Skeletal muscle satellite cell (primary cell): ENCODE results near the gene ROCK2.

ENCODE experiments used
- H3K27me3 ChIP-seq: 2 replicates; pipeline ENCODE4 v1.7.0; 2013; ENCODE audit warnings: low read length; ENCODE audit not compliant: control insufficient read depth, insufficient read depth
- H3K36me3 ChIP-seq: 2 replicates; pipeline ENCODE4 v1.7.0; 2013; ENCODE audit warnings: mild to moderate bottlenecking, control low read depth, low read length; ENCODE audit not compliant: insufficient read depth
- H3K4me1 ChIP-seq: 2 replicates; pipeline ENCODE4 v1.7.0; 2013; ENCODE audit warnings: low read length; ENCODE audit not compliant: control insufficient read depth, insufficient read depth
- H3K4me2 ChIP-seq: 2 replicates; pipeline ENCODE4 v1.7.0; 2013; ENCODE audit warnings: mild to moderate bottlenecking, low read length
- H3K4me3 ChIP-seq: 2 replicates; pipeline ENCODE4 v1.7.0; 2013; ENCODE audit warnings: low read length
- H3K9ac ChIP-seq: 2 replicates; pipeline ENCODE4 v1.7.0; 2013; ENCODE audit warnings: mild to moderate bottlenecking, low read depth, low read length, moderate library complexity
- H3K9me3 ChIP-seq: replicated peaks from 2 replicates; pipeline ENCODE4 v1.7.0; 2013; ENCODE audit warnings: mild to moderate bottlenecking, control low read depth, low read length

ROCK2 gene

GRCh38 chr2:11365096-11365879, 20.9 kb upstream of the ROCK2 start:
- Histone ChIP-seq H3K4me2 (no peak overlapping the region), H3K4me3 (no peak overlapping the region), H3K9ac (no peak overlapping the region), H3K36me3 (no peaks in the 10 kb centered on the region), H3K9me3 (no peaks in the 10 kb centered on the region), H3K27me3 (no peaks in the 10 kb centered on the region), H3K4me1 (peaks cover 13% of the 10 kb centered on the region)

GRCh38 chr2:11364565-11364887, 20.1 kb upstream of the ROCK2 start:
- Histone ChIP-seq H3K27me3 (no peaks in the 10 kb centered on the region), H3K4me3 (no peak overlapping the region), H3K9ac (no peak overlapping the region), H3K4me2 (no peak overlapping the region), H3K36me3 (no peaks in the 10 kb centered on the region), H3K9me3 (no peaks in the 10 kb centered on the region), H3K4me1 (peaks cover 13% of the 10 kb centered on the region)

- Histone ChIP-seq H3K36me3 (no peaks in the 10 kb centered on the region), H3K4me3 (no peak overlapping the region), H3K4me1 (peaks cover 13% of the 10 kb centered on the region), H3K27me3 (no peaks in the 10 kb centered on the region), H3K9me3 (no peaks in the 10 kb centered on the region), H3K9ac (no peak overlapping the region), H3K4me2 (no peak overlapping the region)
Measured at GRCh38 chr2:11363868-11364564, 19.6 kb upstream of the ROCK2 start.

- Histone ChIP-seq H3K9ac (no peak overlapping the region), H3K27me3 (peaks cover 4% of the 10 kb centered on the region), H3K4me2 (no peak overlapping the region), H3K36me3 (no peaks in the 10 kb centered on the region), H3K4me3 (no peak overlapping the region), H3K9me3 (no peaks in the 10 kb centered on the region), H3K4me1 (no peaks in the 10 kb centered on the region)
Measured at GRCh38 chr2:11359865-11360264, 15.4 kb upstream of the ROCK2 start.

GRCh38 chr2:11357428-11357972, 13.1 kb upstream of the ROCK2 start:
- Histone ChIP-seq H3K27me3 (peaks cover 4% of the 10 kb centered on the region), H3K4me2 (no peak overlapping the region), H3K9ac (no peak overlapping the region), H3K4me1 (no peaks in the 10 kb centered on the region), H3K36me3 (no peaks in the 10 kb centered on the region), H3K9me3 (no peaks in the 10 kb centered on the region), H3K4me3 (no peak overlapping the region)

GRCh38 chr2:11356764-11357163, 12.3 kb upstream of the ROCK2 start:
- no peaks in the 10 kb centered on the region for H3K4me1 ChIP-seq
- no peaks in the 10 kb centered on the region for H3K36me3 ChIP-seq
- no peak overlapping the region for H3K9ac ChIP-seq
- no peak overlapping the region for H3K4me3 ChIP-seq
- peaks cover 4% of the 10 kb centered on the region for H3K27me3 ChIP-seq
- H3K4me2 ChIP-seq: no peak overlapping the region
- no peaks in the 10 kb centered on the region for H3K9me3 ChIP-seq

GRCh38 chr2:11355194-11356053, 11.0 kb upstream of the ROCK2 start:
- Histone ChIP-seq H3K9me3 (no peaks in the 10 kb centered on the region), H3K4me1 (no peaks in the 10 kb centered on the region), H3K4me3 (no peak overlapping the region), H3K9ac (no peak overlapping the region), H3K4me2 (no peak overlapping the region), H3K36me3 (no peaks in the 10 kb centered on the region), H3K27me3 (peaks cover 4% of the 10 kb centered on the region)

GRCh38 chr2:11354363-11355154, 10.1 kb upstream of the ROCK2 start:
- Histone ChIP-seq H3K9me3 (no peaks in the 10 kb centered on the region), H3K4me2 (no peak overlapping the region), H3K9ac (no peak overlapping the region)

GRCh38 chr2:11352781-11353537, 8.5 kb upstream of the ROCK2 start:
- peaks cover 12% of the 10 kb centered on the region for H3K27me3 ChIP-seq
- no peak overlapping the region for H3K4me3 ChIP-seq
- no peaks in the 10 kb centered on the region for H3K36me3 ChIP-seq
- no peaks in the 10 kb centered on the region for H3K4me1 ChIP-seq
- no peak overlapping the region for H3K4me2 ChIP-seq
- no peaks in the 10 kb centered on the region for H3K9me3 ChIP-seq
- no peak overlapping the region for H3K9ac ChIP-seq

More at GRCh38 chr2:11354363-11355154, 10.1 kb upstream of the ROCK2 start:
- no peak overlapping the region for H3K4me3 ChIP-seq
- no peaks in the 10 kb centered on the region for H3K4me1 ChIP-seq
- H3K36me3 ChIP-seq: no peaks in the 10 kb centered on the region
- H3K27me3 ChIP-seq: peaks cover 11% of the 10 kb centered on the region

- H3K9me3 ChIP-seq: no peaks in the 10 kb centered on the region
- H3K4me1 ChIP-seq: peaks cover 10% of the 10 kb centered on the region
- H3K36me3 ChIP-seq: no peaks in the 10 kb centered on the region
- no peak overlapping the region for H3K9ac ChIP-seq
- peaks cover 9% of the 10 kb centered on the region for H3K27me3 ChIP-seq
- no peak overlapping the region for H3K4me3 ChIP-seq
- no peak overlapping the region for H3K4me2 ChIP-seq
Measured at GRCh38 chr2:11348209-11348749, 3.8 kb upstream of the ROCK2 start.
